GM19452 (cell line): ENCODE results near the gene GRID2.

ENCODE experiments used
- ATAC-seq: cut with Tn5 transposase; IDR thresholded peaks from one replicate; pipeline ENCODE4 v1.9.1; 2021; ENCODE audit not compliant: unreplicated experiment

GRID2 gene

DNA sequence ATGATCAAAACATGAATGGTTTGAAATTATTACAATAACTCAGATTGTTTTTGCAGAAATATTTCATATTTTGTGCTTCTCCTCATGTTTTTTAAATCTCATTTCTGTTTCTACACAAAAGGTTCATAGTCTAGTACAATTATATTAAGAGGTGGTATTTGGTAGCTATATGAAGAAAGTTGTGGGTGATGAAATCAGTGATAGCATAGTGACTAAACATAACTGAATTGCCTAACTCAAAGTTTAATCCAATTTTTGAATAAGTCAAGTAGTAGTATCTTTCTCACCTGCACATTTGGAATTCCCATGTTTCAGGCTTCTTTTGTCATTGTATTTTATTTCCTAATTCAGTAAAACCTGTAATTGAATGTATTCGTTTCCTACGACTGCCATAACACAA, 648.7 kb downstream of the GRID2 start:
- no peak for ATAC-seq

DNA sequence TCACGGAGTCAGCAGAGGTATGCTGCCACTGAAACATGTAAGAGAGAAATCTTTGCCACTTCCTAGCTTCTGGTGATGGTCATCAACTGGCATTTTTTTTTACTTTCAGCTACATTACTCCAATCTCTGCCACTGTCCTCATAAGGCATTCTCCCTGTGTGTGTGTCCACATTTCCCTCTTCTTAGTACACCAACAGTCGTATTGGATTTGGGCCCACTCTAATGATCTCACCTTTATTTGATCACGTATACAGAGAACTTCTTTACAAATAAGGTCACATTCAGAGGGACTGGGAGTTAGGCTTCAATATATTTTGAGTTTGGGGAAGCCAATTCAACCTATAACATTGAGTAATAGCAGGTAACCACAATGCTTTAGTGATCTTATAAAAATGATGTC, 649.1 kb downstream of the GRID2 start:
- ATAC-seq = no peak

DNA sequence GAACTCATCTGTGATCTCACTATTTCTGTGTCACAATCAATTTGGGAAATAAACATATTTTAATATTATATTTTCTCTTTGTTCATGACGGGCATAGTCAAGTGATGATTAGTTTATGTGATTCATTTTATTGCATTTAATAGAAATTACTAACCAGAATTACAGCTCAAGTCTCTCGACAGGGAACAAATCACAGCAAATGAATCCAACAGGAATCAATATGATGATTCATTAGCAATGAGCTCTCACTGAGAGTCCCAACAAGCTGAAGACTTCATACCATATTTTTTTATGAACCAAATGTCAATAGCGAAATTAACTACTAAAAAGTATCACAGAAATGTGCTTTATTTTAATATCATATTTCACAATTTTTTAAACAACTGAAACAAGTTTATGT, 649.7 kb downstream of the GRID2 start:
- ATAC-seq = no peak

DNA sequence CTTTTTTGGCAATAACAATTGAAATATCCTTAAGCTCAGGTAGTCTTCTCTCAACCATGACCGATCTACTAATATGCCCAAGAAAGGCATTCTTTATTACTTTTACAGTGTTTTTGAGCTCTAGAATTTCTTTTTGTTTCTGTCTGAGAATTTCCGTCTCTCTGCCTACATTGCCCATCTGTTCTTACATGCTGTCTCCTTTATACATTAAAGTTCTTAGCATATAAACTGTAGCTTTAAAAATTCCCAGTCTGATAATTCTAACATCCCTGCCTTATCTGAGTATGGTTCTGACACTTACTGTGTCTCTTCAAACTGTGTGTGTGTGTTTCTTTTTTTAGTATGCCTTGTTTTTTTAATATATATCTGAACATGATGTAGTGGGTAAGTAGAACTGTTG, 658.1 kb downstream of the GRID2 start:
- no peak for ATAC-seq

DNA sequence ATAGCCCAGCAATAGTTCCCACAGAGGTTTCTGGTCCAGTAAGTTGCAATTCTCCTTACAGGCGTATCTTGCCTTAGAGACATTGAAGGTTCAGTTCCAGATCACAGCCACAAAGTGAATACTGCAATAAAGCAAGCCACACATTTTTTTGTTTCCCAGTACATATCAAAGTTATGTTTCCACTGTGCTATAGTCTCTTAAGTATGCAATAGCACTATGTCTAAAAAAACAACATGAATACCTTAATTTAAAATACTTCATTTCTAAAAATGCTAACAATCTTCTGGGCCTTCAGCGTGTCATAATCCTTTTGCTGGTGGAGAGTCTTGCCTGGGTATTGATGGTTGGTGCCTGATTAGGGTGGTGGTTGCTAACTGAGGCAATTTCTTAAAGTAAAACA, 659.1 kb downstream of the GRID2 start:
- ATAC-seq = no peak

DNA sequence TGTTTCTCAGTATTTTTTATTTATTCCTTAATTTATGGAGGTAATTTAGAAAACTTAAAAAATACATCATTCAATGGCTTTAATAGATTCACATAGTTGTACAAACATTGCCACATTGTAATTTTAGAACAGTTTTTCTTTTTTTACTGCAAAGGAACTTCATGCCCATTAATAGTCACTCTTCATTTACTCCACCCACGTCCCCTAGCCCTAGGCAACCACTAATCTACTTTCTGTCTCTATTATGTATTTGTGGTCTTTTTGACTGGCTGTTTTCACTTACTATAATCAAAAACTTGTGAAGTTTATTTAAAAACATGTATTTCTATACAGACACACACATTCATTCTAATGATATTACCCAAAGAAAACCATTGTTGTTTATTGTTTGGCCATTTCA, 664.8 kb downstream of the GRID2 start:
- no peak for ATAC-seq

DNA sequence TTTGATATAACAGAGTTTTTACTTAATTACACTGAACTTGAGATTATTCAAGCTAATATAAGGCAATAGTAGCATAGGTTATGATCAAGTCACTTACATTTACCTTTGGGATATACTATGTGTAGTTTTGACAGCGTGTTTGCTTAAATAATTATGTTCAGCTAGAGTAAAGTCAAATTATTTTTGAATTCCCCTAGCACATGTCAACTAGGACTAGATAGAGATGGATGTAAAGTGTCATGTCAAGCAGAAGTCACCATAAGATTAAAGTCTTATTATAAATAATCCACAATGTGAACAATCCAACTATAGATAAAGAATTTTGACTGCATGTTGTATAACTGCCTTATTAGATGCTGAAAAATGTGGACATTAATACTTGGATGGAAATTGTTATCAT, 665.2 kb downstream of the GRID2 start:
- ATAC-seq = no peak

DNA sequence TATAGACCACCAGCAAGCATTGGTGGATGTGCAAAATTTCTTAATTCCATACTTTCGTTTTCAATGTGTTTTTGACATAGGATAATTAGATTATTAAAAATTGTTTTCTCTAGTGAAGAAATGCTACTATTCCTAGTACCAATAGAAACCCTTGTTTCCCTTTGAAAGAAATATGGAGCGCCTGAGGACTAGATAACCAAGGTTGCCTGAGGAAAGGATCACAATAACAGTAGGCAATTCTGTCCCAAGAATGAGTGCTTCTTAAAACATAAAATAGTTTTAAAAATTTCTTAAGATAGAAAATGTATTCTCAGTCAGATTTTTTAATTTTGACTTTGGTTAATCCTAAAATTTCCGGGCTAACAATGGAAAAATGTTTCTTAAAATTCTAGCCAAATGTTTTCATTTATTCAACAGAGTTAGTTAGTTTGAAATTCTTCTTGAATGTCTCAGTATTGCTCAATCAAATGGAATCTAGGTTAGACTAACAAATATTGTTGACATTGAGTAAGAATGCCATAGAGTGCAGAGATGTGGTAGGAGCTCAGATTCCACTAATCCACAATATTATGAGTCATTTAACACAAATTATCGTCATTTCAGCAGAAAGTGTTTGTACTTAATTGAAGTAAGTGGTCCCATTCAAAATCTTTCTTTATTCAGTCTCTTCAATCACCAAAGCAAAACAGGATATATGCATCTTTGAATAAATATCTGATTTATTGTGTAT, 666.0 kb downstream of the GRID2 start:
- no peak for ATAC-seq

DNA sequence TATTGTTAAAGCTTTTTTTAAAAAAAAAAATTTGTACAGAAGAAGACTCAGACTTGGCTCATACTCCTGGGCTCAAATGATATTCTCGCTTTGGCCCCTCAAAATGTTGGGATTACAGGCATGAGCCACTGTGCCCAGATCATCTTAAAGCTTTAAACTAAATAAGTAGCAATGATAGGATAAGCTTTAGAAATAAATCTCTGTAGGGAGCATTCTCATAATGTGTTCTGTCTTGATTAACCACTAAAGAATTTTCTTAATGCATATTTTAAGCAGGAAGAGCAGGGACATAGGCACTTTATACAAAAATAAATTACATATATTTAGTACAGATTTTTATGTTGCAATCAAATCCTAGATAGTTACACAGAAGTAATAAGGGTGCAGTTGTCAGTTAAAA, 667.2 kb downstream of the GRID2 start:
- ATAC-seq = no peak

DNA sequence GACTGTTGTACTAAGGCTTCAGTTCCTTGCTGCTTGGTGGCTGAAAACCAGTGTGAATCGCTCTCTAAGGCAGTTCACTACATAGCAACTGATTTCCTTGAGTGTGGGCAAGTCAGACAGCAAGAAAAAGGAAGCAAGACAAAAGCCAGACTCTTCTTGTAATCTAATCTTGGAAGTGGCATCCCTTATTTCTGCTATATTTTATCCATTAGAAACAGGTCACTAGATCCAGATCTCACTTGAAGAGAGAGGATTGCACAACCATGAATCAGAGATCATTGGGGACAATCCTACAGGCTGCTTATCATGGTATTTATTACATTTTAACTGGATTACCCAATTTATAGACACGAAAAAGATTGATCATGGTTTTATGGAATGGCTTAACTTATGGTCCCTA, 684.5 kb downstream of the GRID2 start:
- no peak for ATAC-seq

DNA sequence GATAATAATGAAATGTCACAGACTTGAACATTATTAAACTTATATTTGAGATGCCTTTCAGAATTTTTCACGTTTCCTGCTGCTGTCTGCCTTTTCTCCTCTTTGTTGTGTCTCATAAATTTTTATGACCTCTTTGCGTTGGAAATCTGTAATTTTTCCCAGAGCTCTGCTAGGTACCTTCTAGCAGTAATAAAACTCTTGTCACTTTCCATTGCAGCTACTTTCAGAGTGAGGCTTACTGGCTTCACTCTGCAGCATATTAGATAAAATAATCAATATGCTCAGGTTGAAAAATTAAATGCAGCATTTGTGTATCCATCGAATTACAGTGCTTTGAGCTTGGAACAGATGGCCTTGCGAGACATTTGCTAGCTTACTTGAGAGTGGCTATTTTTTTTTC, 689.0 kb downstream of the GRID2 start:
- no peak for ATAC-seq

DNA sequence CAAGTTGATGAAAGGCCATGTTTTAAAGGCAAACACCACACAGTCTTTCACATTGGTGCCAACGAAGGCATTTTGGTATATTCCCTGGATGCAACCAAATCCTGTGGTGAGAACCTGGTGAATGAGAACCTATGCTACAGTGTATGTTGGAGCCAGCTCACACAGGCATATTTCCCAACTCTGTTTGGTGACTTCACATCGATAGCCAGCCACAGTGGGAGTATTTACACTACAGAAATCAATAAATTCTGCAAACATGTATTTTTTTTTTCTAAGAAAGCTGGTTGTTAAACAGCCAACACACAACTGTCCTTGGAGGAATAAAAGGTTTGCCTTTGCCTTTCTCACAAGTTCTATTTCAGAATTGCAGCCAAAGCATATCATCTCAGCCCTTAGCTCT, 691.0 kb downstream of the GRID2 start:
- ATAC-seq = no peak

DNA sequence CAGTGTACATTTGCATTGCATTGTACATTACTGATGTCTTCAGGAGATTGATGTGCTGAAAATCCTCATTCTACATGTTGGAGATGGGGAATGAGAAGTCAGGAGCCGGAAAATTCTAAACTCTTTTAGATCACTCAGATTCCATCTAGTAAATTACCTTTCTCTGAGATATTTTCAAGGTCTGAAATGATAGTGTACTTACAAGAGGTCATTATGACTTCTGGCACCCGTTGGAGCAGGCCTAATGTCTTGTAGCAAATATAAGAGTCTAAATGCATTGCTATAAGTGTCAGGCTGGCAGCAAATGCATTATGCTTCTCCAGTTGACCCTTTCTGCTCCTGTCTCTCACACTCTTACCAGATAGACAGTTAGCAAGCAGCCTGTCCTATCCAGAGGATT, 692.8 kb downstream of the GRID2 start:
- ATAC-seq = no peak

DNA sequence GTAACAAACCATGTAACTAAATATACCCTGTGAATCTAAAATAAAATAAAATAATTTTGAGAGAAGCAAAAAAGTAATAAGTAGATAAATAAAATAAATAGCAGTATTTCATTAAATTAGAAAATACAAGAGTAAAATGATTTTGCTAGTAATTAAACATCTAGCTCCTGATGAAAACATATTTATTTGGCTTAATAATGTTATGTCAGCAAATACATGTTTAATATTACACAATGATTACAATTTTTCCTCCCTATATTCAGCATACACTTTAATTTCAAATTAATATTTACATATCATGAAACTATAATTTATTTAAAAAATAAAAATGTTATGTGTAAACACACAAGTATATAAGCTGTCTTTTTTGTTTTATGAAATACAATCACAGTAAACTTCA, 697.1 kb downstream of the GRID2 start:
- no peak for ATAC-seq

DNA sequence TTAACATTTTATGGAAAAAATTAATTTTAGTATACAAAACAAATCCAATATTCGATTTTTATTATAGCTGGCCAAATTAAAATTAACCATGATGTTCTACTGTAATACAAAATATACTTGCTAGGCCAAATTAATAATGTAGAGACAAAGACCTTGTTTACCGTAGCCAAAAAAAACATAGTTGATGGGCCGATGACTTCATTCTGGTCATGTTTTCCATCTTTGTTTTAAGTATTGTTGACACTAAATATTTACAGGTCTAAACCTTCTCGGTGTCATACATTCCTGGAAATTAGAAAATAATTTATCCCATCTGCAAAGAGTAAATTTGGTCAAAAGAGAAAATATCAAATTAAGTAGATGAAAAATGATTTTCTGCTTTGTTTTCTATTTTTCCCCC, 698.5 kb downstream of the GRID2 start:
- ATAC-seq = no peak

DNA sequence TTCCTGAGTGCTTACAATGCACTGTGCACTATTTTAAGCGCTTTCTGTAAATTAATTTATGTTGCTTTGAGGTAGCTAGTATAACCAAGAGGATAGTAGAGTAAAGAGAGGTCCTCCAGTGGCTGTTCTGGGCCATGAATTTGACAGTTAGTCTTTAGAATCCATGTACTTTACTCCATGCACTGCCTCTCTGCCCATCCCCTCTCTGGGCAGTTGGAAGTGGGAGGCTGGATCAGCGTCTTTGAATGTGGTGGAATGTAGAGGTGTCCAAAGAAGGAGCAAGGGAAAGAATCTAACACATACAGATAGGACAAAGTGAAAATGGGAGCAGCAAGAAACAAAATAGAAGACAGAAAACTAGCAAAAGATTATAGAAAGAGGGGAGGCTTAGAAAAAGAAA, 712.6 kb downstream of the GRID2 start:
- ATAC-seq = no peak

DNA sequence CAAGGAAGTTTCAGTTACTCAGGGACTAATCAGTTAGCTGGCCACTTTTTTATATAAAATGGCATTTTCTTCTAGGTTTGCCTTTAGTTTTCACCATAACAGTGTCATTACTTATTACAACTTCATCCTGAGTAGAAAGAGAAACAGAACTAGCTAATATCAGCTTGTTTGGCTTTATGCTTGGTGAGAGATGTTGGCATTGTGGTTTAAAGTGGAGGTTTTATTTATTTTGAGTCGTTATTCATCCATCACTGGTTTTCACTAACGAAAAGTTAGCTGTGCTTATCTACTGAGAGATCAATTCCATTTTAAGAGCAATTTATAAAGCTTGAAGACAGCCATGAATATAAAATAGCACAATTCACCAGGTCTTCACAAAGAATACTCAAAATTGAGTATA, 714.5 kb downstream of the GRID2 start:
- no peak for ATAC-seq

DNA sequence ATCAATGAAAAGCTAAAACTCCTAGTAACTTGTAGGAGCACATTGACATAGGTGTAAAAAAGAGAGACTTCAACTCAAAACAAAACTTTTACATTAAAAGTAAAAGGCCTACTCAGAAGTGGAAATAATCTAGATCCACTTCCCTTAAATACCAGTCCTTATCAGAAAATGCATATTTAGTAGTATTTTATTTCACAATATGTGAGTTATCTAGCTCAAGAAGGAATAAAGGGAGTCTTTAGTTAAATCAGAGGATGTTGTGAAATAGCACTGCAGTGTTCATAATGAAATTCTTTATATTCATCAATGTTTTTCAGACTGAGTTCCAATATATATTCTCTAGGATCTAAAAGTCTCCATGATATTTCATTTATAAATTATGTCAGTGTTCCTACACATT, 715.0 kb downstream of the GRID2 start:
- ATAC-seq = no peak

DNA sequence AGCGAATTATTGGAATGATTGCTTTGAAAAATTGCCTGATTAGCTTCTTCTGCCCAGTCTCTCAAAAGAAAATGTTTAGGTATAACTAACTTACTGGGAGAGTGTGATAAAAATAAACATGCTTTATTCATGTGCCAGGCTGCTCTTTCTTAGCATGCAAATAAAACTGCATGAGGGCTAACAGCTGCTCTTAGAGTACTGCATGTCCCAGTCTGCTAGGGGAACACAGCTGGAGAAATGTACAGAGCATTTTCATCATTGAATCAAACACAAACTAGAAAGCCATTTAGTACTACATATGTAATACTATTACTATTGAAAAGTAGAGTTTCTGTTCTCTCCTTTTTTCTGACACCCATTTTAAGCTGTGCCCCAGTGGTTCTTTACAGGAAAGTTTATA, 726.0 kb downstream of the GRID2 start:
- no peak for ATAC-seq

DNA sequence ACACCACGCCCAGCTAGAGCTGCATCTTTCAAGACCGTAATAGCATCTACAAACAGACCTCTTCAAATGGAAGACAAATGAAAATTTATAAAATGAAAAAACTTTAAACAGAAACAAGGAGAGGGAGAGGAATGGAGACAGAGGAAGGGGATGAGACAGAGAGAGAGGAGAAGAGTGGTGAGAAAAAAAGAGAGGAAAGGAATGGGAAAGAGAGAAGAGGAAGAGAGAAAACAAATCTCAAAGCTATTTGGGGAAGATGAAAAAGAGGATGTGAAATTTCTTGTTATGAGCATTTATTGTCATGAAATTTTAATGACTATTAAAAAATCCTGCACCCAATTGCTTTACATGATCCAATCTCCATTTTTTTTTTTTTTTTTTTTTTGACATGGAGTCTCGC, 726.9 kb downstream of the GRID2 start:
- no peak for ATAC-seq

DNA sequence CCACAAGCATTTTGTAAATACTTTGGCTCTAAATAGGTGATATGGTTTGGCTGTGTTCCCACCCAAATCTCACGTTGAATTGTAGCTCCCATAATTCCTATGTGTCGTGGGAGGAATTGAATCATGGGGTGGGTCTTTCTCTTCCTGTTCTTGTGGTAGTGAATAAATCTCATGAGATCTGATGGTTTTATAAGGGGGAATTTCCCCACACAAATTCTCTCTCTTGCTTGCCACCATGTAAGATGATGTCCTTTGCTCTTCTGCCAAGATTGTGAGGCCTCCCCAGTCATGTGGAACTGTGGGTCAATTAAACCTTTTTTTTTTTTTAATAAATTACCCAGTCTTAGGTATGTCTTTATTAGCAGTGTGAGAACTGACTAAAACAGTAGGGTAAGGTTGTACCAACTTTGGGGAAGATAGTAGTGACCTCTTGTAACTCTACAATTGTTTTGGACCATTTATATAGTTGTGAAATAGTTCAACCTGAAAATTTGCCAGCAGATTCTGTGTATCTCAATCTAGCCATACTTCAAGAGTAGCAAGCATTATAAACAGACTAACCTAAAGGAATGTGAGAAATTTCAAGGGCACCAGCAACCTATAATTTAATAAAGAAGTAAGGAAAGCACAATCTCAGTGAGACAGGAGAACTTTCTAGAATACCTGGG, 727.8 kb downstream of the GRID2 start:
- ATAC-seq = no peak

DNA sequence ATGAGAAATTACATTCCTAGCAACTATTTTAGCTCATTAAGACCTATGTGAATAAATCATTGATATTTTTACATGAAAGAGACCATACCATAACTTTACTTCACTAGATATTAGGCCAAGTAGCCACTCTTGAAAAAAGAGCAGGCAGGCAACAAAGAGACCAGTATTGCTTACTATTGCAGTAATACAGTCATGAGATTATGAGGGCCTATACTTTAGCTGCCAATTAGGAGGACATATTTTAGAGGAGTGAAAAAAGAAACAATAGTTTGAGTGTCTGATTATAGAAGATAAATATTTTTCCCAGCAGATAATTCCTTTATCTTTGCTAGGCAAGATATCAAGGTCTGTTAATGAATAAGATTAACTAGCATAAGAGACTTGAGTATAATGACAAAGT, 739.0 kb downstream of the GRID2 start:
- ATAC-seq = no peak

DNA sequence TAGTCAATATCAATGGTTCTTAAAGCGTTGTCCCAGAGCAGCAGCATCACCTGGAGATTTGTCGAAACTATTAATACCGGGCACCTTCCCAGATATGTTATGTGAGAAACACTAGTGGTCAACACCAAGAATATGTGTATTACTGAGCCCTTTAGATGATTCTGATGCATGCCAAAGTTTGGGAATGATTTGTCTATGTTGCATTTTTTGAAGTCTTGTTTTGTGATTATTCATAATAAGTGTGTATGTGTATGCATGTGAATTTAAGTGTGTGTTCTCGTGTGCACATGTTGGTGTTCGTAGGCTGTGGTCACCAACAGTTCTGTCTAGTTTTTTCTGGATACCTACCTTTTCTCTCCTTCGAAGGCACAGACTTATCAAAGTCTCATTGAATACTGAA, 749.4 kb downstream of the GRID2 start:
- no peak for ATAC-seq
